ENCODE measurements around the gene RPP40. TPM values are rescaled to one million over a fixed set of nuclear protein-coding genes. Genes with fewer than 3 reads are reported as not detected.
A peak's percentile ranks its signal among the peaks of the same experiment; 100 is the strongest.

RPP40 gene
- total RNA-seq, 4 donors from 2014 or later, result 12.3 to 24.9 (median 16.1) TPM

DNA sequence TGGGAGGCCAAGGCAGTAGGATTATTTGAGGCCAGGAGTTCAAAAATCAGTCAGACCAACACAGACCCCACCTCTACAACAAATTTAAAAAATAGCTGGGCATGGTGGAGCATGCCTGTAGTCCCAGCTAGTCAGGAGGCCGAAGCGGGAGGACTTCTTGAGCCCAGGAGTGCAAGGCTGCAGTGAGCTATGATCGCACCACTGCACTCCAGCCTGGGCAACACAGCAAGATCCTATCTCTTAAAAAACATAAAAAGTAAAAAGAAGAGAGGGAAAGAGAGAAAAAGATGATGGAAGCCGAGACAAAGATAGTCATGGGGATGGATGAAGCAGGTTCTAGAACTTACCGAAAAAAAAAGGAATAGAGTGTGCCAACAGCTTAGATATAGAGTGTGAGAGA, 25.8 kb upstream of the RPP40 start:
- no peaks in the 10 kb centered on the region for H3K9me3 ChIP-seq
- H3K36me3 ChIP-seq, result no peaks in the 10 kb centered on the region
- intact Hi-C loops (cut with DNase I), result loop anchor here (10.0 kb wide), 1 partner anchor 255 kb away; the partner anchor contains the start of gene CDYL
- no peak for DNase-seq
- H3K4me3 ChIP-seq, result no peak overlapping the region
- 93 to 94% methylated on average over 5 of the region's 5 CpGs for WGBS, 2 donors
- H3K27ac ChIP-seq, result no peak overlapping the region
- no peak for TF ChIP-seq POLR2A (IDR thresholded peaks at IDR 0.05)
- TF ChIP-seq, protein P1, sequence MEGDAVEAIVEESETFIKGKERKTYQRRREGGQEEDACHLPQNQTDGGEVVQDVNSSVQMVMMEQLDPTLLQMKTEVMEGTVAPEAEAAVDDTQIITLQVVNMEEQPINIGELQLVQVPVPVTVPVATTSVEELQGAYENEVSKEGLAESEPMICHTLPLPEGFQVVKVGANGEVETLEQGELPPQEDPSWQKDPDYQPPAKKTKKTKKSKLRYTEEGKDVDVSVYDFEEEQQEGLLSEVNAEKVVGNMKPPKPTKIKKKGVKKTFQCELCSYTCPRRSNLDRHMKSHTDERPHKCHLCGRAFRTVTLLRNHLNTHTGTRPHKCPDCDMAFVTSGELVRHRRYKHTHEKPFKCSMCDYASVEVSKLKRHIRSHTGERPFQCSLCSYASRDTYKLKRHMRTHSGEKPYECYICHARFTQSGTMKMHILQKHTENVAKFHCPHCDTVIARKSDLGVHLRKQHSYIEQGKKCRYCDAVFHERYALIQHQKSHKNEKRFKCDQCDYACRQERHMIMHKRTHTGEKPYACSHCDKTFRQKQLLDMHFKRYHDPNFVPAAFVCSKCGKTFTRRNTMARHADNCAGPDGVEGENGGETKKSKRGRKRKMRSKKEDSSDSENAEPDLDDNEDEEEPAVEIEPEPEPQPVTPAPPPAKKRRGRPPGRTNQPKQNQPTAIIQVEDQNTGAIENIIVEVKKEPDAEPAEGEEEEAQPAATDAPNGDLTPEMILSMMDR (IDR thresholded peaks at IDR 0.05), result no peak
- peaks cover 10 to 57% (median 15%) of the 10 kb centered on the region in 3 donors for H3K4me1 ChIP-seq
- no peaks in the 10 kb centered on the region for H3K27me3 ChIP-seq

DNA sequence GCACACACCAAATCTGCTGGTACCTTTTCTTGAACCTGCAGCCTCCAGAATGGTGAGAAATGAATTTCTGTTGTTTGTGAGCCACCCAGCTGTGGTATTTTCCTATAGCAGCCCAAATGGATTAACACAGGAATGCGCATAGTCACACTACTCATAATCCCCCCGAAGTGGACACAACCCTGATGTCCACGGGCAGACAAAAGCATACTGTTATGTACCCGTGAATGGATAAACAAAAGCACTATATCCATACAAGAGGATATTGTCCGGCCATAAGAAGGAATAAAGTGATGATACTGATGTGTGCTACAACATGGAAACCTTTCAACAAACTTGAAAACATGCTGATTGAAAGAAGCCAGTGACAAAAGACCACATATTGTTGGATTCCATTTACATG, 25.1 kb upstream of the RPP40 start:
- WGBS, 2 donors, result 82 to 86% methylated on average over 5 of the region's 5 CpGs
- no peak for DNase-seq

DNA sequence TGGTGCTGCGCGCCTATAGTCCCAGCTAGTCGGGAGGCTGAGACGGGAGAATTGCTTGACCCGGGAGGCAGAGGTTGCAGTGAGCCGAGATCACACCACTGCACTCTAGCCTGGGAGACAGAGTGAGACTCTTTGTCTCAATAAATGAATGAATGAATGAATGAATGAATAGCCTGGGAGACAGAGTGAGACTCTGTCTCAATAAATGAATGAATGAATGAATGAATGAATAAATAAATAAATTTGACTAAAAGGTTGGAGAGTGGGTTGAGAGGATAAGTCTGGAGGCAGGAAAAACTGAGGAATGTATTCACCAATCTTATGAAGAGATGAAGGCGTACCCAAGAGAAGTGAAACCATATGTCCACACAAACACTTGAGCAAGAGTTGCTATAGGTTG, 24.5 kb upstream of the RPP40 start:
- TF ChIP-seq POLR2A (IDR thresholded peaks at IDR 0.05), result no peak
- TF ChIP-seq, protein P1 (IDR thresholded peaks at IDR 0.05), result no peak
- no peaks in the 10 kb centered on the region for H3K9me3 ChIP-seq
- DNase-seq, result no peak
- 95 to 96% methylated on average over 7 of the region's 7 CpGs for WGBS, 2 donors
- H3K36me3 ChIP-seq, result no peaks in the 10 kb centered on the region
- no peak overlapping the region for H3K4me3 ChIP-seq
- intact Hi-C loops (cut with DNase I), result loop anchor here (10.0 kb wide), 1 partner anchor 254 kb away; the partner anchor contains the start of gene CDYL
- H3K27me3 ChIP-seq, result no peaks in the 10 kb centered on the region
- H3K27ac ChIP-seq, result no peak overlapping the region
- peaks cover 3 to 44% (median 6%) of the 10 kb centered on the region in 3 donors for H3K4me1 ChIP-seq

More for the DNA sequence above, 25.1 kb upstream of the RPP40 start:
- no peaks in the 10 kb centered on the region for H3K9me3 ChIP-seq
- H3K27me3 ChIP-seq, result no peaks in the 10 kb centered on the region
- H3K4me1 ChIP-seq, result peaks cover 4 to 50% (median 10%) of the 10 kb centered on the region in 3 donors
- TF ChIP-seq, protein P1 (IDR thresholded peaks at IDR 0.05), result no peak
- no peak for TF ChIP-seq POLR2A (IDR thresholded peaks at IDR 0.05)
- H3K27ac ChIP-seq, result no peak overlapping the region
- intact Hi-C loops (cut with DNase I), result loop anchor here (10.0 kb wide), 1 partner anchor 254 kb away; the partner anchor contains the start of gene CDYL
- H3K36me3 ChIP-seq, result no peaks in the 10 kb centered on the region
- no peak overlapping the region for H3K4me3 ChIP-seq

DNA sequence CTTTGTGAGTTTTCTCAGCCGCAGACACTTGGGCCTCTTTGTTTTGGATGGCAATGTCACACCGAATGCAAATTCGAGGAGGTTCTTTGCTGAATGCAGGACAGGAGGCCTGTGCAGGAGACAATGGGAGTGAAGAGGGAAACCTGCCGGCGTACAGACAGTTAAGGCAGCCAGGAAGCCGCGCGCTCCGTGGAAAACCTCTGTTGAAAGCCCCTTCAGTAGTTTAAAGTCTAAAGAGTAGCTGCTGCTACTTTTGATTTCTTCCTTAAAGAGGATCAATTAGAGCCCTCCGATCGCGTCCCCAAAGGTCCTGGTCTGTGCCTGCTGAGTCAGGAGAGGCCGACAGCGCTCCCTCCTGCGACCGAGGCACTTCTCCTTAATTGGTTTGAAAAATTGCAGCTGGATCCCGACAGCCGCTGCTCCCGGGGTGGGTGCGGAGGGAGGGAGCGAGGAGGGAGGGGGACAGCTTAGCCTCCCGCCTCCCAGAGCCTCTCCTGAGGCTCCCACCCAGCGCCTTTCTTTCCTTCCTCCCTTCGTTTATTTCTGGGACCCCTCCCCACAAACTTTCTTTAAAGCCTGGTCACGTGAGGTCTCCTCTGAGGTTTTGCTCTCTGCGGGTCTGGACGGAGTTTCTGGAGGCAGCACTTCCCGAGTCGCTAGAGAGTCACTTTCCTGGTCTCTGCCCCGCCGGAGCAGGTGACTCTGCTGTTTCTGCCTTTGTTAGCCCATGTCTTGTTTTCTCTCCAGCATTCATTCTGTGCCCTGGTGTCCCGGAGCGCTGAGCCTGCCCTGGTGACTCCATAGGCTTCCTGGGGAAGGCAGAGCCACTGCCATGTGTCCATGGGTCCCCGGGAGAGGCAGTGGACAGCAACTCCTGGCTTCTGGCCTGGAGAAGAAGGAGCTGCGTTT, 22.3 kb upstream of the RPP40 start:
- DNase-seq, result no peak
- peaks cover 3 to 25% (median 3%) of the 10 kb centered on the region in 3 donors for H3K4me1 ChIP-seq
- peak overlapping the region; percentile 50 to 79 (median 72) for H3K27ac ChIP-seq
- H3K36me3 ChIP-seq, result no peaks in the 10 kb centered on the region
- no peaks in the 10 kb centered on the region for H3K9me3 ChIP-seq
- peak overlapping the region; percentile 31 to 63 (median 54) for H3K4me3 ChIP-seq
- TF ChIP-seq, protein P1 (IDR thresholded peaks at IDR 0.05), result peak in 2 of 6 experiments; percentile 8 to 19
- no peak for TF ChIP-seq POLR2A (IDR thresholded peaks at IDR 0.05)
- intact Hi-C loops (cut with DNase I), result loop anchor here (10.0 kb wide), 1 partner anchor 251 kb away; the partner anchor contains the start of gene CDYL
- no peaks in the 10 kb centered on the region for H3K27me3 ChIP-seq
- WGBS, 2 donors, result 7 to 8% methylated on average over 29 to 30 of the region's 35 CpGs

DNA sequence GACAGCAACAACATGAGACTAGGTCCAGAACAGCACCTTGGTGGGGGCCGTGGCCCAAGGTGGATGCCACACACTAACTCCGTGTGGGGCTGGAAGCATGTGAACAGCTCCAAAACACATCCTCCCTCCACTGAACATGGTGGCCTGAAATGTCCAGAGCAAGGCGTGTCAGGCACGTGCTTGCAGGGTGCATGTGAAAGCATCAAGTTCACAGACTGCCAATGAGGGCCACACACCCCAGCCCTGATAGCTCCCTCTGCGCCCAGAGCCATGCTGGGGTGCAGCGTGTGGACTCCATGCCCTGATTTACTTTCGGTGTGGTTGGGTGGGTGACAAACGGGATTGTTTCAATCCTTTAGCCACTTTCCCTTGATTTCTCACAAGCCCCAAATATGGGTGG, 20.1 kb upstream of the RPP40 start:
- no peaks in the 10 kb centered on the region for H3K36me3 ChIP-seq
- TF ChIP-seq, protein P1 (IDR thresholded peaks at IDR 0.05), result no peak
- TF ChIP-seq POLR2A (IDR thresholded peaks at IDR 0.05), result no peak
- WGBS, 2 donors, result 96% methylated on average over 7 of the region's 8 CpGs; no CpG with 5 or more reads in 1 of the 2 donors
- no peaks in the 10 kb centered on the region for H3K27me3 ChIP-seq
- DNase-seq, result no peak
- intact Hi-C loops (cut with DNase I), result loop anchor here (10.0 kb wide), 1 partner anchor 249 kb away; the partner anchor contains the start of gene CDYL
- H3K9me3 ChIP-seq, result no peaks in the 10 kb centered on the region
- H3K4me1 ChIP-seq, result peaks cover 3 to 20% (median 3%) of the 10 kb centered on the region in 3 donors
- no peak overlapping the region for H3K27ac ChIP-seq
- no peak overlapping the region for H3K4me3 ChIP-seq

Data from esophagus squamous epithelium (tissue), 5 donors.